Kidney epithelial cell (primary cell): ENCODE results near the gene SDK2. TPM values are rescaled to one million over a fixed set of nuclear protein-coding genes. Genes with fewer than 3 reads are reported as not detected.

Experiments
- DNase-seq: peaks from one replicate; pipeline ENCODE4 v3.0.0-alpha.2; 2010; ENCODE audit warnings: low read depth
- H3K27me3 ChIP-seq: 2 replicates; pipeline ENCODE4 v1.6.0; 2011; ENCODE audit warnings: low read length; ENCODE audit not compliant: control insufficient read depth, insufficient read depth
- H3K36me3 ChIP-seq: 2 replicates; pipeline ENCODE4 v1.5.1; 2011; ENCODE audit warnings: low read length; ENCODE audit not compliant: control insufficient read depth, insufficient read depth
- H3K4me3 ChIP-seq: 2 replicates; pipeline ENCODE4 v1.5.1; 2011; ENCODE audit warnings: low read depth, mild to moderate bottlenecking, control low read depth, low read length
- total RNA-seq: library from RNA; depleted of rRNA; stranded (reverse); fragments of >200 nt; gene quantifications from 2 replicates; pipeline ENCODE4 v1.2.3, GENCODE V29; 2015
- TF ChIP-seq, protein P1 (sequence below): IDR thresholded peaks from 2 replicates; pipeline ENCODE4 v1.5.1; 2011; ENCODE audit warnings: mild to moderate bottlenecking, moderate library complexity, low read length, control low read depth, inconsistent platforms; ENCODE audit not compliant: insufficient read depth, poor library complexity, severe bottlenecking

Gene SDK2
- total RNA-seq, 1 donor from 2014 or later: 1.2 TPM

DNA sequence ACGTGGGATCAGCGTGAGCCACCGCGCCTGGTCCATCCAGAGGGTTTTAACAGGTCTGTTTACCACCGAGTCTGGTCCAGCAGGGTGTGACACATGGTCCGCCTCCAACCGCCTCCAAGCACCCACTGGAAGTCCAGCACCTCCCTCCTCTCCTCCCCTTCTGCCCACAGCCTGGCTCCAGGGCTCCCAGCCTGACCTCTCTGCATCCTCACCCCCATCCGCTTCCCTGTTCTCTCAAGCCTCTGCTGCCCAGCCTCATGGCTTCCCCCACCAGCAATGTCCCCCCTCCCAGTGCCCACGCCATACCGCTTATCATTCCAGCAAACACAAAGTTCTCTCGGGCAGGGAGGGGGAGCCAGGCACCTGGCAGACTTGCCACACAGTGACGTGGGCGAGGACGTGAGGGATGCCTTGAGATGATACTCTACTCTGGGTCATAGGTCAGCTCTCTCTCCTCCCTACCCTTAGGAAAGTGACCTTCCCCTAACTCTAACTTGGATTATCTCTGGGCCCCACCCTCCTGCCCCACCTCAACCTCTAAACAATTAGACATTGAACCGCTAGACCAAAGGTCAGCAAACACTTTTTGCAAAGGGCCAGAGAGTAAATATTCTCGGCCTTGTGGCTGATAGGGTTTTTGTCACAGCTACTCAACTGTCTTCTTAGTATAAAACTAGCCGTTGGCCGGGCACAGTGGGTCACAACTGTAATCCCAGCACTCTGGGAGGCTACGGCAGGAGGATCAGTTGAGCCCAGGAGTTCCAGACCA is 355.5 kb downstream of the SDK2 start:
- TF ChIP-seq, protein P1, sequence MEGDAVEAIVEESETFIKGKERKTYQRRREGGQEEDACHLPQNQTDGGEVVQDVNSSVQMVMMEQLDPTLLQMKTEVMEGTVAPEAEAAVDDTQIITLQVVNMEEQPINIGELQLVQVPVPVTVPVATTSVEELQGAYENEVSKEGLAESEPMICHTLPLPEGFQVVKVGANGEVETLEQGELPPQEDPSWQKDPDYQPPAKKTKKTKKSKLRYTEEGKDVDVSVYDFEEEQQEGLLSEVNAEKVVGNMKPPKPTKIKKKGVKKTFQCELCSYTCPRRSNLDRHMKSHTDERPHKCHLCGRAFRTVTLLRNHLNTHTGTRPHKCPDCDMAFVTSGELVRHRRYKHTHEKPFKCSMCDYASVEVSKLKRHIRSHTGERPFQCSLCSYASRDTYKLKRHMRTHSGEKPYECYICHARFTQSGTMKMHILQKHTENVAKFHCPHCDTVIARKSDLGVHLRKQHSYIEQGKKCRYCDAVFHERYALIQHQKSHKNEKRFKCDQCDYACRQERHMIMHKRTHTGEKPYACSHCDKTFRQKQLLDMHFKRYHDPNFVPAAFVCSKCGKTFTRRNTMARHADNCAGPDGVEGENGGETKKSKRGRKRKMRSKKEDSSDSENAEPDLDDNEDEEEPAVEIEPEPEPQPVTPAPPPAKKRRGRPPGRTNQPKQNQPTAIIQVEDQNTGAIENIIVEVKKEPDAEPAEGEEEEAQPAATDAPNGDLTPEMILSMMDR: no peak
- DNase-seq: no peak
- H3K27me3 ChIP-seq: no peaks in the 10 kb centered on the region
- no peak overlapping the region for H3K4me3 ChIP-seq
- peaks cover 2% of the 10 kb centered on the region for H3K36me3 ChIP-seq

DNA sequence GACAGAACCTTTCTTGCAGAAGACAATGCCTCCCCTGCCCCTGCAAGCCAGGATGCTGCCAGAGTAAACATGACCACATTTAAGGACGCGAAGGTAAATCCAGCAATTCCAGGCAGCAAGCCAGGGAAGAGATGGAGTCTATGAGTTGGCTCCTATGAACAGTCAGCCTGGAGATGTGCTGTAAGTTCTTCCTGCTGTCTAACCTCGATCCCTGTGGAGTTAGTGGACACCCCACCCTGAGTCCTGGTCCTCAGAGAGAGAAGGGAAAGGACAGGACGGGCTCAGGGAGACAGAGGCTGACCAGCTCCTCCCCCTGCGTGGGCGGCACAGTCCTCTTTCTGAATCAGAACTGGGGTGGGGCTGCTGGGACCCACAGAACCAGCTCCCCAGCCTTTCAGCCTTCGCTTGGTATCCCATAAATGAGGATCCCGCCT is 357.4 kb downstream of the SDK2 start:
- no peak for DNase-seq

DNA sequence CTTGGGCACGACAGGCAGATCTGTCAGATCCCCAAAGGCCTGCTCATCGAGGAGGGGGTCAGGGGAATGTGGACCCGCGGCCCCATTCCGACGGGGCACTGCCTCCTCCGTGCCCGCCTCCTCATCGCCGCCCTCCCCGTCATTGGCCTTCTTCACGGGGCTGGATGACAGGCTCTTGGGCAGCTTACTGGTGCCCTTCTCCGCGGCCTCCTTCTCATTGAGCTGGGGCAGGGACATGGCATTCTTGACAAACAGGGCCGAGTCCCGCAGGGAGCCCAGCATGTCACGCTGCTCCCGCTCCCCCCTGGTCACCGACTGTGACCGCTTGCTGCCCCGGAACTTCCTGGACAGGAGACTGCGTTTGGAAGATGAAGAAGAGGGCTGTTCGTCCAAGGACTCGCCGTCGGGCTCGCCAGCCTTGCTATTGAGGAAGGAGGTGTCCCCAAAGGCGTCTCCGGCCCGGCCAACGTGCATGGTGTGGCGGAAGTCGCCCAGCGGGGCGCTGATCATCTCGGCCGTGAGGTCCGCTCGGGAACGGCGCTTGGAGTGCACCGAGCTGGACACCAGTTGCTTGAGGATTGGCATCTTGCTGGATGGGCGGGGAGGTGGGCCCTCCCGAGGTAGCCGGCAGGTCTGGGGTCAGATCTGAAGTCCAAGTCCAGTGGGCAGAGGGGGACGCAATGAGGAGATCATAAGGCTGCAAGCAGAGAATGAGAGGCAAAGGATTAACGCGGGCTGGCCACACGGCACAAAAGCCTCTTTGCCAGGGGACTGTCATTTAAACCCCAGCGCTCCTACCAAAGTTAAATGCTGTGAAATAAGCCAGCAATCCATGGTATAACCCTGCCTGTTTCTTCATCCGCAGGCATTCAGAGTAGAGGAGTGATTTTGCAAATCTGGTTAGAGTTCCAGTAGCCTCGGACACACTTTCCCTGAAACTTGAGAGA is 358.1 kb downstream of the SDK2 start:
- no peak for DNase-seq
- H3K4me3 ChIP-seq: no peak overlapping the region
- H3K27me3 ChIP-seq: no peaks in the 10 kb centered on the region
- TF ChIP-seq, protein P1: no peak
- peaks cover 2% of the 10 kb centered on the region for H3K36me3 ChIP-seq

More for the DNA sequence above, 357.4 kb downstream of the SDK2 start:
- no peak overlapping the region for H3K4me3 ChIP-seq
- peaks cover 2% of the 10 kb centered on the region for H3K36me3 ChIP-seq
- H3K27me3 ChIP-seq: no peaks in the 10 kb centered on the region
- TF ChIP-seq, protein P1: no peak

DNA sequence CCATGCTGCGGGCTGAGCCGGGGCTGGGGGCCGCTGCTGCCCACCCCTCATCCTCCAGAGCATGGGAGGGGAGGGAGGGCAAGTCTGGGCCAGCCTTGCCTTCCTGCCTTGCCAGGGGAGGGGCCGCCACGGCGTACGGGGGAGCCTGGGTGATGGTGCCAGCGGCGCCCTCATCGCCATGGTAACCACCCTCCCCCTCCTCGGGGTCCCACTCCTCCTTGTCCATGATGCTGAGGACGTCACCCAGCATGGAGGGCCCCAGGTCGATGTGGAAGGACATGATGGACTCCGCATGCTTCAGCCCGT is 358.7 kb downstream of the SDK2 start:
- no peaks in the 10 kb centered on the region for H3K27me3 ChIP-seq
- DNase-seq: no peak
- H3K36me3 ChIP-seq: peaks cover 2% of the 10 kb centered on the region
- TF ChIP-seq, protein P1: no peak
- no peak overlapping the region for H3K4me3 ChIP-seq

DNA sequence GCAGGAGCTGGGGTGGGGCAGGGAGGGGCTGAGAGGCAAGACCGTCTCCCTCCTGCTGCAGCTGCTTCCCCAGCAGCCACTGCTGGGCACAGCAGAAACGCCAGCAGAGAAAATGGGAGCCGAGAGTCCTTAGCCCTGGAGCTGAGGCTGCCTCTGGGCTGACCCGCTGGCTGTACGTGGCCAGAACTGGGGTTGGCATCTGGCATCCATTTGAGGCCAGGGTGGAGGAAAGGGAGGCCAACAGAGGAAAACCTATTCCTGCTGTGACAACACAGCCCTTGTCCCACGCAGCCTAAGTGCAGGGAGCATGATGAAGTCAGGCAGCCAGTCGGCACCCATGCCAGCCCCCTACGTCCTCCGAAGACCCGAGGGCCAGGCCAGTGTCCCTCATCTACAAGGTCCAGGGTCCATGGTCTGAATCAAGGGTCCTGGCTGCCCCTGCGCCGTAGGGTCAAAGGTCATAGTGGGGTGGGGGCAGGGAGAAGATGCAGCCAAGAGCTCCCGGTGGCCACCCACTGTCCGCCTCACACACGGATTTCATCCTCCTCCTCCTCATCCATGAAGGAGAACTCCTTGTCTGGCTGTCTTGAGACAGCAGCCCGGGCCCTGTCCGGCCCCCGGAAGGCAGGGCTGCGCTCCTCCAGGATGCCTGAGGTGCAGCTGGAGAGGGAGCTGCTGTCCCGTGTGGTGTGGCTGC is 359.2 kb downstream of the SDK2 start:
- Histone ChIP-seq H3K27me3 (no peaks in the 10 kb centered on the region), H3K4me3 (no peak overlapping the region), H3K36me3 (peaks cover 2% of the 10 kb centered on the region)
- DNase-seq: no peak
- TF ChIP-seq, protein P1: no peak
